ENCODE measurements around the gene MTHFSD.

The MTHFSD gene

DNA sequence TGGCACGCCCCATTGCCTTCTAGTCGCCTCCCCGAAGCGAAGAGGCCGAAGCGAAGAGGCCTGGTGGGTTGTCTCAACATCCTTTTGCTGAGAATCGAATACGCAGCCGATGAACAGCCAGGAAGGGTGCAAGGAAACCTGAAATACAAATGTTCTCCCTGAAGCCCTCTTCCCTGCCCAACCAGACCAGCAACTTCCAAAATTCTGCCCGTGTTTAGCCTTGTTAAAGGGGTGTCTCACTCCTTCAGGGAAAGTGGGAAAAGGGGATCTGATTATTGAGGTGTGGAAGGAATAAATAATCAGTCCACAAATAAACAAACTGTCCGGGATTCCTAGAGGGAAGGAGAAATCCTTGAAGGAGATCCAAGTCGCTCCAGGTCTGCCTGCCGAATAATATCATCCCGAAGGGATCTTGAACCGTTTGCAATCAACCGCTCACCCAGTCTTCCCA lies 10.2 kb upstream of the MTHFSD start:
- Histone ChIP-seq H3K4me2 (ENCODE audit: insufficient read depth, low read length) (no peak overlapping the region), H3K27me3 (ENCODE audit: insufficient read depth, low read length, poor library complexity) (peaks cover 14% of the 10 kb centered on the region), H3K9ac (ENCODE audit: low read depth, low read length) (no peak overlapping the region), H4K20me1 (ENCODE audit: insufficient read depth, low read length) (no peaks in the 10 kb centered on the region), H3K4me1 (ENCODE audit: insufficient read depth, low read length) (peaks cover 11% of the 10 kb centered on the region), H2AFZ (ENCODE audit: low read depth, low read length) (no peak overlapping the region), H3K79me2 (ENCODE audit: insufficient read depth, low read length) (no peaks in the 10 kb centered on the region), H3K27ac (ENCODE audit: low read length) (no peak overlapping the region), H3K9me3 (ENCODE audit: insufficient read depth, low read length, severe bottlenecking) (no peaks in the 10 kb centered on the region), H3K36me3 (ENCODE audit: insufficient read depth, low read length) (no peaks in the 10 kb centered on the region), H3K4me3 (ENCODE audit: low read depth in 1 of 2, low read length in 2 of 2) (no peak overlapping the region)
- no peak for DNase-seq
- ATAC-seq (ENCODE audit: insufficient read depth, low read depth): no peak
- TF ChIP-seq EZH2 (IDR thresholded peaks at IDR 0.05; ENCODE audit: borderline replicate concordance, low read depth, low read length, severe bottlenecking): no peak
- TF ChIP-seq, protein P1, sequence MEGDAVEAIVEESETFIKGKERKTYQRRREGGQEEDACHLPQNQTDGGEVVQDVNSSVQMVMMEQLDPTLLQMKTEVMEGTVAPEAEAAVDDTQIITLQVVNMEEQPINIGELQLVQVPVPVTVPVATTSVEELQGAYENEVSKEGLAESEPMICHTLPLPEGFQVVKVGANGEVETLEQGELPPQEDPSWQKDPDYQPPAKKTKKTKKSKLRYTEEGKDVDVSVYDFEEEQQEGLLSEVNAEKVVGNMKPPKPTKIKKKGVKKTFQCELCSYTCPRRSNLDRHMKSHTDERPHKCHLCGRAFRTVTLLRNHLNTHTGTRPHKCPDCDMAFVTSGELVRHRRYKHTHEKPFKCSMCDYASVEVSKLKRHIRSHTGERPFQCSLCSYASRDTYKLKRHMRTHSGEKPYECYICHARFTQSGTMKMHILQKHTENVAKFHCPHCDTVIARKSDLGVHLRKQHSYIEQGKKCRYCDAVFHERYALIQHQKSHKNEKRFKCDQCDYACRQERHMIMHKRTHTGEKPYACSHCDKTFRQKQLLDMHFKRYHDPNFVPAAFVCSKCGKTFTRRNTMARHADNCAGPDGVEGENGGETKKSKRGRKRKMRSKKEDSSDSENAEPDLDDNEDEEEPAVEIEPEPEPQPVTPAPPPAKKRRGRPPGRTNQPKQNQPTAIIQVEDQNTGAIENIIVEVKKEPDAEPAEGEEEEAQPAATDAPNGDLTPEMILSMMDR (IDR thresholded peaks at IDR 0.05; ENCODE audit: borderline replicate concordance, extremely low read depth, low read length, poor library complexity, severe bottlenecking): no peak

- Histone ChIP-seq H3K4me2 (ENCODE audit: insufficient read depth, low read length) (peak overlapping the region; percentile 58), H3K36me3 (ENCODE audit: insufficient read depth, low read length) (no peaks in the 10 kb centered on the region), H3K9me3 (ENCODE audit: insufficient read depth, low read length, severe bottlenecking) (no peaks in the 10 kb centered on the region), H3K27ac (ENCODE audit: low read length) (no peak overlapping the region), H2AFZ (ENCODE audit: low read depth, low read length) (no peak overlapping the region; the same call in 1 of the 2 replicates), H3K4me3 (ENCODE audit: low read depth in 1 of 2, low read length in 2 of 2) (no peak overlapping the region), H3K27me3 (ENCODE audit: insufficient read depth, low read length, poor library complexity) (peaks cover 14% of the 10 kb centered on the region), H4K20me1 (ENCODE audit: insufficient read depth, low read length) (no peaks in the 10 kb centered on the region), H3K4me1 (ENCODE audit: insufficient read depth, low read length) (peaks cover 11% of the 10 kb centered on the region), H3K79me2 (ENCODE audit: insufficient read depth, low read length) (no peaks in the 10 kb centered on the region), H3K9ac (ENCODE audit: low read depth, low read length) (peak overlapping the region; percentile 12; the same call in 1 of the 2 replicates)
- DNase-seq (peak; percentile 85), ATAC-seq (ENCODE audit: insufficient read depth, low read depth) (peak; percentile 96)
- TF ChIP-seq, protein P1 (IDR thresholded peaks at IDR 0.05; ENCODE audit: borderline replicate concordance, extremely low read depth, low read length, poor library complexity, severe bottlenecking): peak; percentile 99
- no peak for TF ChIP-seq EZH2 (IDR thresholded peaks at IDR 0.05; ENCODE audit: borderline replicate concordance, low read depth, low read length, severe bottlenecking)
Measured at GRCh38 chr16:86563469-86564345, 8.7 kb upstream of the MTHFSD start.

GRCh38 chr16:86562356-86562755 lies 7.3 kb upstream of the MTHFSD start:
- peaks cover 11% of the 10 kb centered on the region for H3K4me1 ChIP-seq (ENCODE audit: insufficient read depth, low read length)
- no peak overlapping the region for H2AFZ ChIP-seq (ENCODE audit: low read depth, low read length)
- ATAC-seq (ENCODE audit: insufficient read depth, low read depth) (no peak), DNase-seq (no peak)
- no peak overlapping the region for H3K27ac ChIP-seq (ENCODE audit: low read length)
- no peaks in the 10 kb centered on the region for H3K36me3 ChIP-seq (ENCODE audit: insufficient read depth, low read length)
- no peak overlapping the region for H3K4me2 ChIP-seq (ENCODE audit: insufficient read depth, low read length)
- peaks cover 14% of the 10 kb centered on the region for H3K27me3 ChIP-seq (ENCODE audit: insufficient read depth, low read length, poor library complexity)
- H3K4me3 ChIP-seq (ENCODE audit: low read depth in 1 of 2, low read length in 2 of 2): no peak overlapping the region
- H4K20me1 ChIP-seq (ENCODE audit: insufficient read depth, low read length): no peaks in the 10 kb centered on the region
- no peak for TF ChIP-seq EZH2 (IDR thresholded peaks at IDR 0.05; ENCODE audit: borderline replicate concordance, low read depth, low read length, severe bottlenecking)
- TF ChIP-seq, protein P1 (IDR thresholded peaks at IDR 0.05; ENCODE audit: borderline replicate concordance, extremely low read depth, low read length, poor library complexity, severe bottlenecking): no peak
- H3K9me3 ChIP-seq (ENCODE audit: insufficient read depth, low read length, severe bottlenecking): no peaks in the 10 kb centered on the region
- H3K9ac ChIP-seq (ENCODE audit: low read depth, low read length): no peak overlapping the region
- no peaks in the 10 kb centered on the region for H3K79me2 ChIP-seq (ENCODE audit: insufficient read depth, low read length)

Measured in DND-41 (cell line).